Measurements from ENCODE around the gene PIGH.

DNA sequence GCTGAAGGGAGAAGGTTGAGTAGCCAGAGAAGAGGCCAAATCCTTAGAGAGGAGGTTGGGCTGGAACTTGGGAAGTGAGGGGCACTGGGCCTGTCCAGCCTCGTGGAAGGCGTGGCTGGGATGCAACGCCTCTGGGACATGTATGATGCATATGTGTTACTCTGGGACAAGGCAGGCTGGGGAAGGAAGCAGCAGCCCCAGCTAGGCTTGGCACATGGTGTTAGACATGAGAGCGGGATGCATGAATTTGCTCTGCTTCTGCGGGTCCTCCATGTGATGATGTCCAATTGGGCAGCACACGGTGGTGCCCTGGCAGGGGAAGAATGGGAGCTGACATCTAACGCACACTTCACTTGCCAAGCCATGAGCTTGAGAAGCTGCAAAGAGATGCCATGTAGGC, 45.7 kb downstream of the PIGH start:
- TF ChIP-seq POLR2A (IDR thresholded peaks at IDR 0.05), result no peak
- TF ChIP-seq, protein P1, sequence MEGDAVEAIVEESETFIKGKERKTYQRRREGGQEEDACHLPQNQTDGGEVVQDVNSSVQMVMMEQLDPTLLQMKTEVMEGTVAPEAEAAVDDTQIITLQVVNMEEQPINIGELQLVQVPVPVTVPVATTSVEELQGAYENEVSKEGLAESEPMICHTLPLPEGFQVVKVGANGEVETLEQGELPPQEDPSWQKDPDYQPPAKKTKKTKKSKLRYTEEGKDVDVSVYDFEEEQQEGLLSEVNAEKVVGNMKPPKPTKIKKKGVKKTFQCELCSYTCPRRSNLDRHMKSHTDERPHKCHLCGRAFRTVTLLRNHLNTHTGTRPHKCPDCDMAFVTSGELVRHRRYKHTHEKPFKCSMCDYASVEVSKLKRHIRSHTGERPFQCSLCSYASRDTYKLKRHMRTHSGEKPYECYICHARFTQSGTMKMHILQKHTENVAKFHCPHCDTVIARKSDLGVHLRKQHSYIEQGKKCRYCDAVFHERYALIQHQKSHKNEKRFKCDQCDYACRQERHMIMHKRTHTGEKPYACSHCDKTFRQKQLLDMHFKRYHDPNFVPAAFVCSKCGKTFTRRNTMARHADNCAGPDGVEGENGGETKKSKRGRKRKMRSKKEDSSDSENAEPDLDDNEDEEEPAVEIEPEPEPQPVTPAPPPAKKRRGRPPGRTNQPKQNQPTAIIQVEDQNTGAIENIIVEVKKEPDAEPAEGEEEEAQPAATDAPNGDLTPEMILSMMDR (IDR thresholded peaks at IDR 0.05), result no peak
- TF ChIP-seq EP300 (IDR thresholded peaks at IDR 0.05), result no peak

All from tibial nerve (tissue), 4 donors.